HG03280 (cell line): ENCODE measurements around the gene DPH3.

Source experiments
- ATAC-seq: cut with Tn5 transposase; IDR thresholded peaks from one replicate; pipeline ENCODE4 v1.9.1; 2021; ENCODE audit warnings: mild to moderate bottlenecking, moderate library complexity; ENCODE audit not compliant: unreplicated experiment

DPH3 gene

DNA sequence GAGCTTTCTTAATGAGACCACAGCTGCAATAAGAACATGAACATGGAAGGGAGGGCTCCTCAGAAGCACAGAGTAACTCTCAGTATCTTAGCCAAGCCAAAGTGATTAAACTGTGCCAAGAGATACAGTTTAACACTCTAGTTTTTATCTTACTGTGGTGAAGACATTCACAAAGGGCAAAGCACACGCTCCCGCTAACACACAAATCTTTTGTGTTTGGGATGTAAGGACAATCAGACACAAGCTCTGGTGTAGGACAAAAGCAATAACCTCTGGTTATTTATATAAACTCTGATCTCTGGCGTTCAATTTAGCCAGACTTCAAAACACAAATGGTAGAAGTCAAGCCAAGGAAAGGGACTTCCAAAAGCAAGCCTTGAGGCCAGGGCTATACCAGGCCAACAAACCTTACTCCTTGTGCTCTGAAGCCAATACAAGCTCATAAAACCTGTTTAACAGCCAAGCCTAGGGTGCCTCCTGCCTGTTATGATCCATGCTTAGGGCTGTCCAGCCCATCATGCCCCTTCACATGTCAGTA is 27.8 kb downstream of the DPH3 start:
- no peak for ATAC-seq

DNA sequence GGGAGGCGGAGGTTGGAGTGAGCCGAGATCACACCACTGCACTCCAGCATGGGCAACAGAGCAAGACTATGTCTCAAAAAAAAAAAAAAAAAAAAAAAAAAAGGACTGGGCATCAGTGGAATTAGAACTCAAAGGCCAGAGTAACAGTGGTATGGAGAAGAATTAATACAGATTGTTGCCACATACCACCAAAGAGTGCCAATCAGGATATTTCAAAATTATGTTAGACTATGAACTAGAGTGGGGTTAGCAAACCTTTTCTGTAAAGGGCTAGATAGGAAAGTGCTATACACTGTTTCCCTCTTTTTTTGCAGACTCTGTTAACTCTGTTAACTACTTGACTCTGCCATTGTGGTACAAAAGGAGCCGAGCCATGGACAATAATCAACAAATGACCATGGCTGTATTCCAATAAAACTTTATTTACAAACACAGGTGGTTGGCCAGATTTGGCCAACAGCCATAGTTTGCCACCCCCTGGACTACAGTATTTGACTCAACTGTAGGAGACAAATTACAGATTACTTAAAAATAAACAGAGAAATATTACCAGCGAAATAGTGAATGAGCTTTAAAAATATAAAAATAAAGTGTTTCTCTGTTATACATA is 28.6 kb downstream of the DPH3 start:
- ATAC-seq: no peak

DNA sequence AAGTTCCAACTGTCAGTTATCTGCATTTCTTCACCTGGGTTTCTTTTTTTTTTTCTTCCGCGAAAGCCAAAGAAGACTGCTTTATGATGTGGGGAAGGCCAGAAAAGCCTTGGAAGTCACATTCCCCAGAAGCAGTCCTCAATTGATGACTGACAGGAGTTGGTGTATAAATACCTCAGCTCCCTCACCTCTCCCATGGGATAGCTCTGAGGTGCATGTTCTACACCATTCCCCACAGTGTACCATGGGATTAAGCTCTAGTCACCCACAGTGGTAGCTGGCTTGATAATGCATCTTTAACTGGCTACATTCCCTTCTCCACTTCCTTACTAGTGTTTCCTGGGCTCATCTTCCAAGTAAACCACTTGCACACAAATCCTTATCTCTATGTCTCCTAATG is 30.5 kb downstream of the DPH3 start:
- no peak for ATAC-seq

DNA sequence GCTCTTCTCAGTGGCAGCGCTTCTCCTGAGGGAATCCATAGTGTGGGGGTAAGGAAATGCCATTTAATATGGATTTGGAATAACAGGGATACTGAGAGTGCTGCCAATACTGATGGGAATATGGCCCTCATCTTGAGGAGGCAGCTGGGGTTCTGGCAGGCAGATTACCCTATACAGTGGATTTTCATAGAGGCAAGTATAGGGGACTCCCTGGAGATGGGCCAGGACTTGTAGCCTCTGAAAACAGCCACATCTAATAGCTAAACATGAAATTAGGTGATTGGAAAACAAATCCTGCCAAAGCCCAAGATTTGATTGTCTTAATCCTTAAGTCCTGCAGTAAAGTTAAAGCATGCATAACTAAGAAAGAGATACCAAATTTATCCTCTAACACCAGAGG is 30.9 kb downstream of the DPH3 start:
- no peak for ATAC-seq

DNA sequence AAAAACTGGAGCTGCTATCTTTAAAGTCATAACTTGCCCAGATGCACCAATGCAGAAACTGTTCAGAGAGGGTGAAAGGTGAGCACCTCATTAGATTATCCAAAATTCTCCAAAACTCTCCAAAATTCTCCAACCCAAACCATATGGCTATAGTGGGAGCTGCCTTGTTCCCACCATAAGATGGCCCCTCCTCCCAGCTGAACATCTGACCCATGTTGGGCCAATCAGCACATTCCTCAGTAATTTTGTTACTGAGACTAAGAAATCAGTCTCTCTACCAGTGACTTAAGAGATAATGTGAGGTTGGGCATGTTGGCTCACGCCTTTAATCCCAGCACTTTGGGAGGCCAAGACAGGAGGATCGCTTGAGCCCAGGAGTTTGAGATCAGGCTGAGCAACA is 32.8 kb downstream of the DPH3 start:
- no peak for ATAC-seq

DNA sequence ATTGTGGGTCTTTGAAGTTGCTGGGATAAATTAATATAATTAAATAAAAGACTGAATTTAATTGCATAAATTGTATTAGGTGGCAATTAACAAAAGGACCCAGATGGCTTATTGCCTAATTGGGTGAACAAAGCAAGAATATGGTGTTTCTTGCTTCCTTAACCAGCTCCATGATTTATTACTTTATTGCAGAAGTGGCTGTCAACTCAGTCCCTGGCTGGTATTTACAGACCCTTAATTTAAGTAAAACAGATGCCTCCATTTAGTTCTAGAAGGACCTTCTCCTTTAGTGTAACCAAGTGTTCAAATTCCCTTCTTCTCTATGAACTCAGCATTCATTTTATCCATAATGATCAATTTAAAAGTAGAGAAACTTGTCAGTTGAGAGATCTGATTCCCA is 35.1 kb downstream of the DPH3 start:
- ATAC-seq: no peak

DNA sequence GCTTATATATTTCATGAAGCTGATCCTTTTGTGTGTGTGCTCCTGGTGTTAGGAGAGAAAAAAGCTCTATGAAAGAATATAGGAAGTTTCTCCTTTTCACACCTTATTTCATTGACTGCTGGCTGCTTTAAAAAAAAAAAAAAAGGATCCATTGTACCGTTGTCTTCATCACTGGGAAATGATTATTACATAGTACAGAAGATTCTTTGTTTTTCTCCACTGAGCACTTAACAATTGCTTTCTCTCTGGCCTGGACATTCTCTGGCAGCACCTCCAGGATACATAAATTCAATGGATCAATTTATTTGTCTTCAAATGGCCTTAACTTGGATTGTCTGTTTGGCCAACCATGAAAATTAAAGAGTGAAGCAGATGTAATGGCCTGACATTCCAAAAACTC is 37.2 kb downstream of the DPH3 start:
- no peak for ATAC-seq

DNA sequence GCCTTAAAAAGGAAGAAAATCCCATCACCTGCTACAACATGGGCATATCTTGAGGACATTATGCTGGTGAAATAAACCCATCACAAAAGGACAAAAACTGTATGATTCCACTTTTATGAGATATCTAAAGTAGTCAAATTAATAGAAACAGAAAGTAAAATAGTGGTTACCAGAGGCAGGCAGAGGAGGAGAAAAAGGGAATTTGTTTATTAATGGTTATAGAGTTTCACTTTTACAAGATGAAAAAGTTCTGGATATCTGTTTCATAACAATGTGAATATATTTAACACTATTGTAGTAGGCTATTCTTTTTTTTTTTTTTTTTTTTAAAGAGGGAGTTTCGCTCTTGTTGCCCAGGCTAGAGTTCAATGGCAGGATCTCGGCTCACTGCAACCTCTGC is 40.4 kb downstream of the DPH3 start:
- no peak for ATAC-seq

DNA sequence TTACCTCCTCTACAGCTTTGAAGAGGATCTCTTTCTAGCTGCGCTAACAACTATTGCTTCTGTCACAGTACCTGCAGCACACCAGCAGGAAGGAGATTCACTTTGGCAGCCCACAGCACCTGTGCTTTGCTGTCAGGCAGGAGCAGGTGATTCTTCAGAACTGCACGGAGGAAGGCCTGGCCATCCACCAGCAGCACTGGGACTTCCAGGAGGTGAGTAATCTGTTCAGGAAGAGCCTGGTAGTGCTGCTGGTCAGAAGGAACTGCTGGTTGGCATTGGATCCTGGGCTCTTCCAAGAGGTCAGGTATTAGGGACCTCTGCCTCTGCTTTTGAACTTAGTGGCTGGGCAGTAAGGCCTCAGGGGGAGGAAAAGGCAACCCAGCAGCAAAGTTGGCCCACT is 42.2 kb downstream of the DPH3 start:
- no peak for ATAC-seq

DNA sequence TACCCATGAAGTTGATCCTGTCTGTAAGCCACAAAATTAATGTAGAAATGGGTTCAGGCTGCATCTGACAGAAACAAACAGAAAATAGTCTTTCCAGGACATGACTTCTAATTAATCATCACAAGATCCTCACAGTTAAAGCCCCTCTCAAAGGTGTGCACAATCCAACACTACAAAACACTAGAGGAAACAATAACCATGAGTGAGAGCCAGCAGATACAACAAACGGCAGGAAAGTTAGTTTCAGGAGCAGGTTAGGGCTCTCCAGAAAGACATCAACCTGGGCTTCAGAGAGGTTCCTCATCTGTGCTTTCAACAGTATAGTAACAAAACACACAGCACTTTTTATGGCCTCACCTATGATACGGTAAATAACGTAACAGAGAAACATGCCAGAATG is 42.8 kb downstream of the DPH3 start:
- no peak for ATAC-seq

DNA sequence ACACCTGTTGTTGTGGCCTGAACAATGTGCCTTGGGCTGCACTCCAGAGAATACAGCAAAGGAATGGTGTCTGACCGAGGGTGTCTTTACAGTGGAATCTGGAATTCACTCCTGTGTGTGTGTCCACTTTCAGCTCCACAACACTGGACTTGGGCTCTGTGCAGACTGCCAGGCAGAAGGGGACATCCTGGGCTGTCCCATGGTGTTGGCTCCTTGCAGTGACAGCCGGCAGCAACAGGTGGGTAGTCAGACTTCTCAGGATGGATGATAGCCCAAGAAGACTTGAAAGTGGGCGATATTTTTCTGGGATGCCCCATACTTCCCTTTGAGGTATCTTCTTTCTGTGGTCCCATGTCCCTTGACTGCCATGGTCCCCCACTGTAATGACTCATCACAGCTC is 45.0 kb downstream of the DPH3 start:
- no peak for ATAC-seq

DNA sequence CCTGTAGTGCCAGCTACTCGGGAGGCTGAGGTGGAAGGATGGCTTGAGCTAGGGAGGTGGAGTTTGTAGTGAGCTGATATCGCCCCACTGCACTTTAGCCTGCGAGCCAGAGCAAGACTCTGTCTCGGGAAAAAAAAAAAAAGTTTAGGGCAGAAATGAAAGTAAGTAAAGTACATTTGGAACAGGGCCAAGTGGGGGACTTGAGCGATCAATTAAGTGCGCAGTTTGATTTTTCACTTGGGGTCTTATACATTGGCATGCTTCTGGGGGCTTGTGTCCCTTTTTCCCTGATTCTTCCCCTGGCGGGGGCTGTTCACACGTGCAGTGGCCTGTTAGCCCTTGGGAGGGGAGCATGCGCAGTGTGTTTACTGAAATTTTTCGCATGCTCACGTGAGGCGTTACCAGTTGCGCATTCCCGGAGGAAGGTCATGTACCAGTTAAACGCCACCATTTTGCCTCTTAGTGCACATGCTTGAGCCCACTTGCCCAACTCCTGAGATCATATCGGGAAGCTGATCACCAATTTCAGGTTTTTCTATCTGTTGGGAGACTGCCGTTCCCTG is 48.3 kb downstream of the DPH3 start:
- no peak for ATAC-seq

DNA sequence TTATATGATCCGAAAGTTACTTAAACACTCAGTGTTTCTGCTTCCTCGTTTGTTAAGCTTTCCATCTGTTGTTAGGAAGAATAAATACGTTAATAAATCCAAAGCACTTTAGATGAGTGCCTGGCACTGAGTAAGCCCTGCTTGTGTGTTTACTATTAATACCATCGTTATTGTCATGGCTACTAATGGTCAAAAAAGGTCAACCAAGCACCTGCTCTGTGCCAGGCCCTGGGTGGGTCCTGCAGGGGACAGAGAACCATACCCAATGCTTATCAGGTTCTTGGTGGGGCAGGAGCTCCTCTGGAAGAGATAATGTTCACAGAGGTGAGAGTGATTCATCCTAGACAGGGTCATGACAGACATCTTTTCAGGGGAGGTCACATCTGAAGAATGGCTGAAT is 50.4 kb downstream of the DPH3 start:
- no peak for ATAC-seq

DNA sequence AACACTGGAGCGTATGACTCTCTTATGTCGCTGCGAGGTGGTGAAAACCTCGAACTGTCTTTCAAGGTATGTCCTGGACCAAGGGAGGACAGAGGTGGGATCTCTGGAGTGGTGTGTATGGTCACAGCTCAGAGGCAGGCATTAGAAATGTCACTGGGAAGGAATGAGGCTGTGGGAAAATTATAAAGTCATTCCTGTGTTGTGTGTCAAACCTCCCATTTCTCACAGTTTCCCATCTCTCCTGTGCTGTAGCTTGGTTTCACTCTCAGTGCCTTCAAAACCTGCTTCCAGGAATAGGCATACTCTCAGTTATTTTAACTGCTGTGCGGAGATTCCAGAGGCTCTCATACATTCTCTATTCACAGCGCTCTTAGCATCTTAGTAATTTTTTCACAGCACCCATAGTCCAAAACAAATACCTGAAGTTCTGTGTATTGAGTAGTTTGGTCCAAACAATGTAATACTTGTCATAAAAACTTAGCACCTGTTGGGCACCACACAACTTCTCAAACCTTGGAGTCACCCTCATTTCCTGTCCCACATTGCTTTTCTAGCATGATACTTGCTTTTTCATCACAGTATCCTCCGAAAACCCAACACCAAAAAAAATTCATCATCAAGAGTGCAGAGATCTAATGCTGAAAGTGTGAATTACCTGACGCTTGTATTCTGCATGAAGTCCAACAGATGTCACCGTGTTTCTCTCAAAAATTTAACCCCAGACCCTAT is 53.4 kb downstream of the DPH3 start:
- ATAC-seq: no peak
